SU-DHL-6 (cell line): ENCODE measurements around the gene LRRC46.

ENCODE experiments used
- EZH2phosphoT487 ChIP-seq: fragments of 200-600 bp; sonication (generic), shearing (Covaris generic); conservative IDR thresholded peaks from 2 replicates; pipeline ENCODE4 v1.6.1; 2018; ENCODE audit warnings: mild to moderate bottlenecking, antibody characterized with exemption, low read length, moderate library complexity, mixed read lengths
- TF ChIP-seq, protein P1 (sequence below): fragments of 200-600 bp; sonication (generic); IDR thresholded peaks from one replicate; pipeline ENCODE4 v1.5.1; 2017; ENCODE audit warnings: antibody characterized with exemption, mild to moderate bottlenecking, low read length, moderate library complexity; ENCODE audit not compliant: insufficient read depth, poor library complexity, severe bottlenecking

DNA sequence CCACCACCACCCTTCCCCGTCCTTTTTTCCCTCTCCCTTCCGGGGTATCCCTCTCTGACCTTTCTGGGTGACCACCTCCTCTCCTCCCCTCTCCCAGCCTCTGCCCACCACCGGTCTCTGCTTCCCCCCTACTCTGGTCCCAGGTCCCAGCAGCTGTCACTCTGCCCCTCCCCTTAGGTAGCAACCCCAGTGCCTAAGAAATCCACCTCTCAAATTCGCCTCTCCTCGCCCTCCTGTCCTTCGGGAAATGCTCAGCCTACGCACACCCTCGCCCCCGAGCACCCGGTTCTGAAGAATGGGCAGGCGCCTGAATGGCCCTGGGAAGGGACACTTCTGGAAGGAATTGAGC is 20.3 kb downstream of the LRRC46 start:
- TF ChIP-seq, protein P1, sequence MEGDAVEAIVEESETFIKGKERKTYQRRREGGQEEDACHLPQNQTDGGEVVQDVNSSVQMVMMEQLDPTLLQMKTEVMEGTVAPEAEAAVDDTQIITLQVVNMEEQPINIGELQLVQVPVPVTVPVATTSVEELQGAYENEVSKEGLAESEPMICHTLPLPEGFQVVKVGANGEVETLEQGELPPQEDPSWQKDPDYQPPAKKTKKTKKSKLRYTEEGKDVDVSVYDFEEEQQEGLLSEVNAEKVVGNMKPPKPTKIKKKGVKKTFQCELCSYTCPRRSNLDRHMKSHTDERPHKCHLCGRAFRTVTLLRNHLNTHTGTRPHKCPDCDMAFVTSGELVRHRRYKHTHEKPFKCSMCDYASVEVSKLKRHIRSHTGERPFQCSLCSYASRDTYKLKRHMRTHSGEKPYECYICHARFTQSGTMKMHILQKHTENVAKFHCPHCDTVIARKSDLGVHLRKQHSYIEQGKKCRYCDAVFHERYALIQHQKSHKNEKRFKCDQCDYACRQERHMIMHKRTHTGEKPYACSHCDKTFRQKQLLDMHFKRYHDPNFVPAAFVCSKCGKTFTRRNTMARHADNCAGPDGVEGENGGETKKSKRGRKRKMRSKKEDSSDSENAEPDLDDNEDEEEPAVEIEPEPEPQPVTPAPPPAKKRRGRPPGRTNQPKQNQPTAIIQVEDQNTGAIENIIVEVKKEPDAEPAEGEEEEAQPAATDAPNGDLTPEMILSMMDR, result no peak
- TF ChIP-seq EZH2phosphoT487, result no peak
